PC-3 (cell line): ENCODE results near the gene PTEN. TPM values are rescaled to one million over a fixed set of nuclear protein-coding genes. Genes with fewer than 3 reads are reported as not detected.

Experiments used
- ATAC-seq: fragments of 200-7000 bp; cut with Tn5 transposase; 2 replicates; pipeline ENCODE4 v1.9.1; 2020; ENCODE audit warnings: mild to moderate bottlenecking, moderate library complexity
- BruUV-seq: library from RNA; stranded (reverse); fragments of 400-500 nt; replicated peaks from 2 replicates; lab custom pipeline; 2021; lab: Mats Ljungman, UMichigan
- CTCF ChIA-PET: fragments of 300-600 bp; sonication (Branson Sonifier 250); formaldehyde crosslinking; loops from one replicate; lab custom pipeline; 2022; ENCODE audit warnings: antibody characterized with exemption; lab: Charles Lee
- POLR2A ChIA-PET: fragments of 300-600 bp; sonication (Branson Sonifier 250); formaldehyde crosslinking; loops from one replicate; lab custom pipeline; 2022; ENCODE audit warnings: antibody characterized with exemption; ENCODE audit not compliant: unreplicated experiment; lab: Charles Lee
- DNase-seq: peaks from one replicate; pipeline ENCODE4 v3.0.0-alpha.2; 2015
- H2AFZ ChIP-seq: fragments of 300-600 bp; sonication (generic); 2 replicates; pipeline ENCODE4 v1.6.0; 2016; ENCODE audit warnings: antibody characterized with exemption, low read length
- H3F3A ChIP-seq: fragments of 300-600 bp; sonication (generic); one replicate; pipeline ENCODE4 v1.6.0; 2017; ENCODE audit warnings: antibody characterized with exemption, low read length, control low read depth, mild to moderate bottlenecking; ENCODE audit not compliant: unreplicated experiment
- H3K27ac ChIP-seq: fragments of 300-600 bp; sonication (generic); 2 replicates; pipeline ENCODE4 v1.5.1; 2016; ENCODE audit warnings: mild to moderate bottlenecking, low read length
- H3K27me3 ChIP-seq: fragments of 300-600 bp; sonication (generic); 2 replicates; pipeline ENCODE4 v1.6.1; 2016; ENCODE audit warnings: low read length, mixed read lengths
- H3K36me3 ChIP-seq: fragments of 300-600 bp; sonication (generic); 2 replicates; pipeline ENCODE4 v1.6.1; 2016; ENCODE audit warnings: low read depth, mixed run types, low read length, mixed read lengths
- H3K4me1 ChIP-seq: fragments of 300-600 bp; sonication (generic); 2 replicates; pipeline ENCODE4 v1.5.1; 2016; ENCODE audit warnings: low read length; ENCODE audit not compliant: insufficient read depth
- H3K4me2 ChIP-seq: fragments of 300-600 bp; sonication (generic); 2 replicates; pipeline ENCODE4 v1.6.0; 2016; ENCODE audit warnings: low read length
- H3K4me3 ChIP-seq: fragments of 300-600 bp; sonication (generic); 2 replicates; pipeline ENCODE4 v1.5.1; 2016; ENCODE audit warnings: mild to moderate bottlenecking, low read length, mixed read lengths
- H3K79me2 ChIP-seq: fragments of 300-600 bp; sonication (generic); 2 replicates; pipeline ENCODE4 v1.6.1; 2017; ENCODE audit warnings: low read length, mixed read lengths
- H3K9ac ChIP-seq: fragments of 300-600 bp; sonication (generic); 2 replicates; pipeline ENCODE4 v1.6.0; 2016; ENCODE audit warnings: mild to moderate bottlenecking, low read length
- H3K9me2 ChIP-seq: fragments of 300-600 bp; sonication (generic); replicated peaks from 2 replicates; pipeline ENCODE4 v1.6.1; 2016; ENCODE audit warnings: mixed run types, low read length, mixed read lengths
- H3K9me3 ChIP-seq: fragments of 300-600 bp; sonication (generic); 2 replicates; pipeline ENCODE4 v1.6.1; 2016; ENCODE audit warnings: low read length, mixed read lengths
- H4K20me1 ChIP-seq: fragments of 300-600 bp; sonication (generic); 2 replicates; pipeline ENCODE4 v1.6.1; 2016; ENCODE audit warnings: low read length, mixed read lengths
- EZH2 ChIP-seq: fragments of 300-600 bp; sonication (generic); IDR thresholded peaks from one replicate; pipeline ENCODE4 v1.6.1; 2017; ENCODE audit warnings: antibody characterized with exemption, mild to moderate bottlenecking, low read length; ENCODE audit not compliant: unreplicated experiment
- EZH2phosphoT487 ChIP-seq: fragments of 300-600 bp; sonication (generic); IDR thresholded peaks from 2 replicates; pipeline ENCODE4 v1.6.1; 2018; ENCODE audit warnings: mild to moderate bottlenecking, antibody characterized with exemption, low read length, borderline replicate concordance
- intact Hi-C: fragments of 100-400 bp; cut with micrococcal nuclease; formaldehyde crosslinking; loops from 2 replicates; pipeline ENCODE4 v1.9.0; 2023
- total RNA-seq: library from RNA; depleted of rRNA; stranded (reverse); fragments of >200 nt; gene quantifications from 2 replicates; pipeline ENCODE4 v1.2.3, GENCODE V29; 2014
- TF ChIP-seq, protein P1 (sequence below): fragments of 300-600 bp; sonication (generic); conservative IDR thresholded peaks from 2 replicates; pipeline ENCODE4 v1.5.1; 2017; ENCODE audit warnings: antibody characterized with exemption, low read depth, mild to moderate bottlenecking, low read length

The PTEN gene
- total RNA-seq, 1 experiment from 2014 or later, result 7.8 TPM

DNA sequence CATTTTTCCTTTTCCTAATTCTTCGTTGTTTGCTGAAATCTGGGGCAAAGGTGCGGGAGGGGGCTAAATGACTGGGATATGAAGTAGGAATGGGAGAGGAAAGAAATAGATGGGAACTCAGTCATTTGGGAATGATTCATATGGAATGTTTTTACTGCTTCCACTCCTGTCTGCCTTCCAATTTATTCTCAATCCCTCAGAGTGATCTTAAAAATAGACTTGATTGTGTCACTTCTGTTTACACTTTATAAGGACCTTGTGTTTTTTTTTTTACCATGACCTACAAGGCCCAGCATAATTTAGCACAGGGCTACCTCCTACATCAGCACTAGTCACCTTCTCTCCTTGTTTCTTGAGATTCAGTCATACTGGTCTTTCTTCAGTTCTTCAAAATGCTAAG lies 97.9 kb downstream of the PTEN start:
- Histone ChIP-seq H2AFZ (no peak overlapping the region), H4K20me1 (no peaks in the 10 kb centered on the region), H3K9me3 (no peaks in the 10 kb centered on the region), H3K9ac (no peak overlapping the region), H3K4me2 (no peak overlapping the region), H3K27ac (no peak overlapping the region), H3K9me2 (no peaks in the 10 kb centered on the region), H3F3A (no peaks in the 10 kb centered on the region), H3K4me3 (no peak overlapping the region), H3K79me2 (no peaks in the 10 kb centered on the region), H3K27me3 (no peaks in the 10 kb centered on the region), H3K36me3 (no peaks in the 10 kb centered on the region), H3K4me1 (no peaks in the 10 kb centered on the region)
- DNase-seq (no peak), ATAC-seq (no peak)
- BruUV-seq, result no TSS peak
- TF ChIP-seq EZH2, result no peak
- TF ChIP-seq, protein P1, sequence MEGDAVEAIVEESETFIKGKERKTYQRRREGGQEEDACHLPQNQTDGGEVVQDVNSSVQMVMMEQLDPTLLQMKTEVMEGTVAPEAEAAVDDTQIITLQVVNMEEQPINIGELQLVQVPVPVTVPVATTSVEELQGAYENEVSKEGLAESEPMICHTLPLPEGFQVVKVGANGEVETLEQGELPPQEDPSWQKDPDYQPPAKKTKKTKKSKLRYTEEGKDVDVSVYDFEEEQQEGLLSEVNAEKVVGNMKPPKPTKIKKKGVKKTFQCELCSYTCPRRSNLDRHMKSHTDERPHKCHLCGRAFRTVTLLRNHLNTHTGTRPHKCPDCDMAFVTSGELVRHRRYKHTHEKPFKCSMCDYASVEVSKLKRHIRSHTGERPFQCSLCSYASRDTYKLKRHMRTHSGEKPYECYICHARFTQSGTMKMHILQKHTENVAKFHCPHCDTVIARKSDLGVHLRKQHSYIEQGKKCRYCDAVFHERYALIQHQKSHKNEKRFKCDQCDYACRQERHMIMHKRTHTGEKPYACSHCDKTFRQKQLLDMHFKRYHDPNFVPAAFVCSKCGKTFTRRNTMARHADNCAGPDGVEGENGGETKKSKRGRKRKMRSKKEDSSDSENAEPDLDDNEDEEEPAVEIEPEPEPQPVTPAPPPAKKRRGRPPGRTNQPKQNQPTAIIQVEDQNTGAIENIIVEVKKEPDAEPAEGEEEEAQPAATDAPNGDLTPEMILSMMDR, result no peak
- no peak for TF ChIP-seq EZH2phosphoT487
- POLR2A ChIA-PET, result no interaction called here
- intact Hi-C loops, result no loop called here
- CTCF ChIA-PET, result no interaction called here

DNA sequence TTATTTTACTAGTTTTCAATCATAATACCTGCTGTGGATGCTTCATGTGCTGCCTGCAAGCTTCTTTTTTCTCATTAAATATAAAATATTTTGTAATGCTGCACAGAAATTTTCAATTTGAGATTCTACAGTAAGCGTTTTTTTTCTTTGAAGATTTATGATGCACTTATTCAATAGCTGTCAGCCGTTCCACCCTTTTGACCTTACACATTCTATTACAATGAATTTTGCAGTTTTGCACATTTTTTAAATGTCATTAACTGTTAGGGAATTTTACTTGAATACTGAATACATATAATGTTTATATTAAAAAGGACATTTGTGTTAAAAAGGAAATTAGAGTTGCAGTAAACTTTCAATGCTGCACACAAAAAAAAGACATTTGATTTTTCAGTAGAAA lies 103.0 kb downstream of the PTEN start:
- TF ChIP-seq, protein P1, result no peak
- TF ChIP-seq EZH2 (no peak), EZH2phosphoT487 (no peak)
- Histone ChIP-seq H3F3A (no peaks in the 10 kb centered on the region), H3K9me3 (no peaks in the 10 kb centered on the region), H3K36me3 (no peaks in the 10 kb centered on the region), H3K27ac (no peak overlapping the region), H2AFZ (no peak overlapping the region), H3K27me3 (no peaks in the 10 kb centered on the region), H3K4me1 (no peaks in the 10 kb centered on the region), H3K4me3 (no peak overlapping the region), H3K9ac (no peak overlapping the region), H3K4me2 (no peak overlapping the region), H4K20me1 (no peaks in the 10 kb centered on the region), H3K79me2 (no peaks in the 10 kb centered on the region), H3K9me2 (no peaks in the 10 kb centered on the region)
- ATAC-seq, result no peak
- no peak for DNase-seq
- POLR2A ChIA-PET, result no interaction called here
- CTCF ChIA-PET, result no interaction called here
- intact Hi-C loops, result no loop called here
- no TSS peak for BruUV-seq

DNA sequence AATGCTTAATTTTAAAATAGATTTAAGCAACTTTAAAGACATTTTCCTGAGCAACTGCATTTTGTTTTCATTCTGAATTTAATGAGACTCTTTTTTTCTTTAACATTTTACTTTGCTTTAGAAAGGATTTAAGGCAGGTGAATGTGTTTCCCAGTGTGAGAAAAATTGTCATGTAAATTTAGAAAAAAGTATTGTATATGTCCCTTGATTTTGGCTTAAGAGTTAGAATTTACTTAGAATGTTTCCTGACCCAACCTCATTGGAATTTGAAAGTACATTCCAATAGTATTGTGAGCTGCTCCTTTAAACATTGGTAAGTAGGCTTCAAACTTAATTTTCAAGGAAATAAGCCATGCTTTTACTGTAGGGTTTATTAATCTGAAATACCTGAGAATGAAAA lies 110.2 kb downstream of the PTEN start:
- TF ChIP-seq EZH2, result no peak
- TF ChIP-seq EZH2phosphoT487, result no peak
- TF ChIP-seq, protein P1, result no peak
- no peaks in the 10 kb centered on the region for H3K4me1 ChIP-seq
- intact Hi-C loops, result no loop called here
- no peaks in the 10 kb centered on the region for H3K27me3 ChIP-seq
- no peaks in the 10 kb centered on the region for H3K36me3 ChIP-seq
- DNase-seq (no peak), ATAC-seq (no peak)
- H3K9me2 ChIP-seq, result no peaks in the 10 kb centered on the region
- H3K9me3 ChIP-seq, result no peaks in the 10 kb centered on the region
- no peak overlapping the region for H2AFZ ChIP-seq
- H3K9ac ChIP-seq, result no peak overlapping the region
- ChIA-PET CTCF (no interaction called here), POLR2A (no interaction called here)
- H3F3A ChIP-seq, result no peaks in the 10 kb centered on the region
- BruUV-seq, result no TSS peak
- no peak overlapping the region for H3K27ac ChIP-seq
- no peak overlapping the region for H3K4me2 ChIP-seq
- no peaks in the 10 kb centered on the region for H3K79me2 ChIP-seq
- H4K20me1 ChIP-seq, result no peaks in the 10 kb centered on the region
- H3K4me3 ChIP-seq, result no peak overlapping the region
